Natural killer cell treated with Interleukin-12 subunit alpha and Interleukin-12 subunit beta and Interleukin-15 and Interleukin-18, amount 100 ng/mL, for 72 hours (primary cell): ENCODE measurements around the gene ZNF511. TPM values are rescaled to one million over a fixed set of nuclear protein-coding genes. Genes with fewer than 3 reads are reported as not detected.

Source experiments
- ATAC-seq, 2 donors: fragments of 150-1000 bp; cut with Tn5 transposase in 1 of 2; sonication (Bioruptor Pico), chemical (Tn5 transposase) in 1 of 2; 2 replicates each; pipeline ENCODE4 v1.10.0; 2021
- DNase-seq: peaks from one replicate; pipeline ENCODE4 v3.0.0; 2022; ENCODE audit warnings: low spot score
- H3K27ac Mint-ChIP-seq, 2 donors: 1 replicate in 1 of 2; 2 replicates in 1 of 2; pipeline ENCODE4 v1.8.0; 2022; ENCODE audit warnings: mixed read lengths in 2 of 2, mild to moderate bottlenecking in 1 of 2, moderate library complexity in 1 of 2
- H3K27me3 Mint-ChIP-seq, 2 donors: 1 replicate in 1 of 2; 2 replicates in 1 of 2; pipeline ENCODE4 v1.8.0; 2022; ENCODE audit warnings: mixed read lengths in 2 of 2
- H3K36me3 Mint-ChIP-seq: one replicate; pipeline ENCODE4 v1.8.0; 2022; ENCODE audit warnings: mixed read lengths
- H3K4me1 Mint-ChIP-seq, 2 donors: 1 replicate in 1 of 2; 2 replicates in 1 of 2; pipeline ENCODE4 v1.8.0; 2022; ENCODE audit warnings: low read depth in 2 of 2, mixed read lengths in 2 of 2, mild to moderate bottlenecking in 1 of 2
- H3K4me3 Mint-ChIP-seq: one replicate; pipeline ENCODE4 v1.8.0; 2022; ENCODE audit warnings: mixed read lengths
- H3K9me3 Mint-ChIP-seq: 2 replicates; pipeline ENCODE4 v1.8.0; 2022; ENCODE audit warnings: mixed read lengths
- total RNA-seq, 2 donors: library from RNA; stranded (reverse); gene quantifications; one replicate each; pipeline ENCODE4 v1.2.3, GENCODE V29; 2022

The ZNF511 gene
- total RNA-seq, 2 donors from 2014 or later = 38.1 to 73.2 TPM

DNA sequence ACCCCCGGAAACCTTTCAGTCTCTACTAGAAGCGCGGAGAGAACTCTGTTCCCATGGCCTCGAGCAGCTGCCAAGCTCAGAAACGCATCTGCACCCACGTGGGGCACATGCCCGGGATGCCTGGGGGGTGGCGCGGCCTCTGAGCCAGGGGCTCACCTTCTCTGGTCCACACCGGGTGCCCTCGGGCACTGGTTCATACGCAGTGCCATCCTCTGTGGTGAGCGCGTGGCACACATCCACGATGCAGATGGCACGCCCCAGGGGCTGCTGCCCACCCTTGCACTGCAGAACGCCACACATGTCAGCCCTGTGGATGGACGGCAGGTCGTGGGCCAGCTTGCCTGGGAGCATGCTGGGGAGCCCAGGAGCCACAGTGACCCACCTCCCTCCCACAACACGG lies 38.5 kb upstream of the ZNF511 start:
- Mint-ChIP-seq H3K9me3 (no peaks in the 10 kb centered on the region), H3K4me1 (peaks cover 0 to 8% of the 10 kb centered on the region in 2 donors), H3K4me3 (no peak overlapping the region), H3K36me3 (no peaks in the 10 kb centered on the region), H3K27ac (no peak overlapping the region), H3K27me3 (no peaks in the 10 kb centered on the region)
- ATAC-seq = no peak
- DNase-seq = no peak

DNA sequence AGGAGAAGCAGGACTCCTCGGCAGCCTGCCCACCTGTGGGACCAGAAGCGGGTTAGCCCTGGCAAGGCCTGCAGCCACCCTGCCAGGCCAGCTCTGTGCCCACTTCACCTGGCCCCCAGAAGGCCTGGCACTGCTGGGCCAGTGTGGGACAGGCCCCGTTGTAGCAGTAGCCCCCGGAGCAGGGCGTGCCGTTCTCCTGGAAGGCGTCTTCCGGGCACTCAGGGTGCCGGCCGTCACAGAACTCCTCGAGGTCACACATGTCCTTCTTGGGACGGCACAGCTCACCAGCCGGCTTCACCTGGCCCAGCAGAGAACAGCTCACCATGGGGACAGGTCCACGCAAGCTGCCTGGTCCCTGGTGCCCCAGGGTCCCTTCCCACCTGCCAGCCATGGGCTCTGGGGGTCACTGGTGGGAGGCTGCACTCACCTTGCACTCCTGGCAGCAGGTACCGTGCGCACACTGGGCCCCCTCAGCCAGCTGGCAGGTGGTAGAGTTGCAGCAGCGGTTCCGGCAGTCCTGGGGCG lies 37.9 kb upstream of the ZNF511 start:
- no peaks in the 10 kb centered on the region for H3K9me3 Mint-ChIP-seq
- no peaks in the 10 kb centered on the region for H3K27me3 Mint-ChIP-seq
- H3K27ac Mint-ChIP-seq = no peak overlapping the region
- ATAC-seq (no peak), DNase-seq (no peak)
- no peak overlapping the region for H3K4me3 Mint-ChIP-seq
- H3K36me3 Mint-ChIP-seq = no peaks in the 10 kb centered on the region
- H3K4me1 Mint-ChIP-seq = peaks cover 0 to 2% of the 10 kb centered on the region in 2 donors

DNA sequence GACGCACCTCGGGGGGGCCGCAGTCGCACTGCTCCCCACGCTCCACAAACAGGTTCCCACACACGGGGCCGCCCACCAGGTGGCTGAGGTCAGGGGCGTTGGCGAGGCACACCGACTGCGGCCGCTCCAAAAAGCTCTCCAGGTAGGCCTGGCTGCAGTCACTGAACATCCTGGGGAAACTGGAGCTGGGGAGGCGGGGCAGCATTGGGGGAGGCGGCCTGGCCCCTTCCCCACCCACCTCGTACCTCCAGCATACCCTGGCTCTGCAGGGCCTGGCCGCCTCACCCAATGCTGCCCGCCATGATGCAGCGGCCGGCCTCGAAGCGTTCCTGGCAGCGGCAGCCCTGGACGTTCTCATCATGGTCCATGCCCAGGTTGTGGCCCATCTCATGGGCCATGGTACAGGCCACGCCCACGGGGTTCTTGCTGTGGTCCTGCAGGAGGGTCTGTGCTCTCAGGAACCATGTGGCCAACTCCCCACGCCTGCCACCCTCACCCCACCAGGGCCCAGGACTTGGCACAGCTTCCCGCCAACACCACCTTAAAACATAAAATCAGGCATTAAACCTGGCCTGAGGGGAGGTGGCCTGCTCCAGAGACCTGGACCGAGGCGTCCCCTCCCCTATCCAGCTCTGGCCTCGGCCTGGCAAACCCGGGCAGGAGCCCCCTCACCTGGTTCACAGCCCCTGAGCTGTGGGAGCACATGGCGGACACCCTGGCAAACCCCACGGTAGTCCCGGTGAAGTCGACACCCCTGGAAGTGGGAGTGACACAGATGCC lies 37.0 kb upstream of the ZNF511 start:
- H3K27ac Mint-ChIP-seq = no peak overlapping the region
- H3K27me3 Mint-ChIP-seq = no peaks in the 10 kb centered on the region
- no peaks in the 10 kb centered on the region for H3K4me1 Mint-ChIP-seq
- no peak overlapping the region for H3K4me3 Mint-ChIP-seq
- H3K36me3 Mint-ChIP-seq = no peaks in the 10 kb centered on the region
- no peaks in the 10 kb centered on the region for H3K9me3 Mint-ChIP-seq
- ATAC-seq (no peak), DNase-seq (no peak)

GRCh38 chr10:133272301-133272963 lies 36.3 kb upstream of the ZNF511 start:
- Mint-ChIP-seq H3K4me3 (no peak overlapping the region), H3K27me3 (no peaks in the 10 kb centered on the region), H3K9me3 (no peaks in the 10 kb centered on the region), H3K4me1 (no peaks in the 10 kb centered on the region), H3K27ac (no peak overlapping the region), H3K36me3 (no peaks in the 10 kb centered on the region)
- DNase-seq (no peak), ATAC-seq (no peak)

GRCh38 chr10:133272964-133273420 lies 35.7 kb upstream of the ZNF511 start:
- ATAC-seq (no peak), DNase-seq (no peak)
- peaks cover 1 to 3% of the 10 kb centered on the region in 2 donors for H3K4me1 Mint-ChIP-seq
- H3K4me3 Mint-ChIP-seq = no peak overlapping the region
- H3K27ac Mint-ChIP-seq = no peak overlapping the region
- H3K27me3 Mint-ChIP-seq = no peaks in the 10 kb centered on the region
- H3K36me3 Mint-ChIP-seq = no peaks in the 10 kb centered on the region
- no peaks in the 10 kb centered on the region for H3K9me3 Mint-ChIP-seq

- Mint-ChIP-seq H3K27me3 (no peaks in the 10 kb centered on the region), H3K9me3 (no peaks in the 10 kb centered on the region), H3K36me3 (no peaks in the 10 kb centered on the region), H3K4me1 (peaks cover 8 to 9% of the 10 kb centered on the region in 2 donors), H3K27ac (no peak overlapping the region), H3K4me3 (no peak overlapping the region)
- ATAC-seq (no peak), DNase-seq (no peak)
Measured at GRCh38 chr10:133273534-133274143, 35.1 kb upstream of the ZNF511 start.

DNA sequence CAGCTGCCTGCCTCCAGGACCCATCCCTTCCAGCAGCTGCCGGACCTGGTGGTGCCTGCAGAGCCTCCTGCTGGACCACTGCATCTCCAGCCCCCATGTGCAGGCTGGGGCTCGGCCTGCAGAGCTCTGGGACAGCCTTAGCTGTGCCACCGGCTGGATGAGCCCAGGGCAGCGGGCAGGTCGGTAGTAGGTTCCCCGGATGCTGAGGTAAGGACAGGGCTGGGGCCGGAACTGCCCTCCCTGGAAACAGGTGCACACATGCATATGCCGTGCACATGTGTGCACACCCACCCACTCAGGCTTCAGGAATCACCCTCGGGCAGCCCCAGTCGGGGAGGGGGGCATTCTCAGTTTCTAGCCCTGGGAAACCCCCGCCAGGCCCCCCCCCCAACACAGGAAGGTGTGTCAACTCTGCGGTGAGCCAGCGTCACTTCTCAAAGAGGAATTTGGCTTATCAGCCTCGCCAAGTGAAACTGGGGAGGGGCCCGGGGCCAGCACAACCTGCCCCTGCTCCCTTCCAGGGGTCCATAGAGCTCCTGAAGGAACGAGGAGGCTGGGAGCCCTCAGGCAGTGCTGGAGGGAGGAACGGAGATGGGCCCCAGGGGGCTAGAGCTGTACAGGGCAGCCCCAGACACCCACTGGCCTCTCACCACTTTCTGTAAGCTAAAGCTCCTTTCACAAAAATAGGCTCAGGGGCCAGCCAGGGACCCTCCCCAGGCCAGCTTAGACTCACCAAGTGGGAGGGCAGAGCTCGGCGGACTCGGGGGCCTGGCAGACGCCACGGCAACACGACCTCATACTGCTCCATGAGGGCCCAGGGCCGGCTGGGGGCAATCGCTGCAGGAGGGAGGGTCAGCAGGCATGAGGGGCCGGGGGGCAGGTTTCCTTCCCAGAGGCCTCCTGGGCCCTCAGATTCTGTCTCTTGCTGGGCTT lies 33.7 kb upstream of the ZNF511 start:
- peak overlapping the region; percentile 81 to 83 for H3K27ac Mint-ChIP-seq
- H3K9me3 Mint-ChIP-seq = no peaks in the 10 kb centered on the region
- peak; percentile 39 to 54 for ATAC-seq
- H3K36me3 Mint-ChIP-seq = no peaks in the 10 kb centered on the region
- peaks cover 19 to 23% of the 10 kb centered on the region in 2 donors for H3K4me1 Mint-ChIP-seq
- DNase-seq = peak; percentile 87
- H3K4me3 Mint-ChIP-seq = peak overlapping the region; percentile 83
- H3K27me3 Mint-ChIP-seq = no peaks in the 10 kb centered on the region

DNA sequence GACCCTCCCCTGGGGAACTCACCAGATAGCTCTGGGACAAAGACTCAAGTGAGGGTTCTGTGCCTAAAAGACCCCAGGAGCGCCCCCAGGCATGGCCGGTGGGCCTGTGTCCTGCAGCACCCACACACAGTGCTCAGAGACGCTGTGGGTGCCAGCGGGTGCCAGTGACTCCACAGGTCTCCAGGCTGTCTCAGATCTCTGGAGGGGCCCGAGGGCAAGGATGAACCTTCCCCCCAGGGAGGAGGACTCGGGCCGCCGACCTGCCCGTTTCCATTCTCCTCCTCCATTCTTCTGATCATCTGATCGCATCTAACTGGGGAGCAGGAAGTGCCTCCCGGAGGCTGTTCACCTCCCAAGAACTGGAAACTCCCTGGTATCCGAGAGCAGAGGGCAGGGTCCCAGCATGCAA lies 33.0 kb upstream of the ZNF511 start:
- Mint-ChIP-seq H3K36me3 (no peaks in the 10 kb centered on the region), H3K9me3 (no peaks in the 10 kb centered on the region), H3K27me3 (no peaks in the 10 kb centered on the region), H3K4me3 (peak overlapping the region; percentile 83), H3K4me1 (peaks cover 19 to 23% of the 10 kb centered on the region in 2 donors), H3K27ac (peak overlapping the region; percentile 81 to 83)
- peak; percentile 16 to 34 for ATAC-seq
- DNase-seq = no peak

DNA sequence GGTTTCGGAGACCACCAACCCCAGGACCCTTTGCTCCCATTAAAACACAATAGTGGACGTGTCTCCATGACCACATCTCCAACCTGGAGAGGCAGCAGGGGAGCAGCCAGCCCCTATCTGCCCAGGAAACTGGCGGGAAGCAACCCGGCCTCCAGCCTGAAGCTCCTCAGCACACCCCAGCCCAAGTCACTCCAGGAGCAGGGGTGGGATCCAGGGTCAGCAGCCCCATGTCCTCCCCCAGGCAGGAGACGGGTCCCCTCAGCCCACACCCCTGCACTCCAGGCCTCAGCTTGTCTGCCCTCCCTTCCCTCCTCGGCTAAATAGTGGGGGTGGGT lies 32.6 kb upstream of the ZNF511 start:
- peak overlapping the region; percentile 83 for H3K4me3 Mint-ChIP-seq
- H3K27ac Mint-ChIP-seq = peak overlapping the region; percentile 81 to 83
- DNase-seq = no peak
- H3K4me1 Mint-ChIP-seq = peaks cover 19 to 23% of the 10 kb centered on the region in 2 donors
- H3K36me3 Mint-ChIP-seq = no peaks in the 10 kb centered on the region
- H3K27me3 Mint-ChIP-seq = no peaks in the 10 kb centered on the region
- no peak for ATAC-seq
- no peaks in the 10 kb centered on the region for H3K9me3 Mint-ChIP-seq

DNA sequence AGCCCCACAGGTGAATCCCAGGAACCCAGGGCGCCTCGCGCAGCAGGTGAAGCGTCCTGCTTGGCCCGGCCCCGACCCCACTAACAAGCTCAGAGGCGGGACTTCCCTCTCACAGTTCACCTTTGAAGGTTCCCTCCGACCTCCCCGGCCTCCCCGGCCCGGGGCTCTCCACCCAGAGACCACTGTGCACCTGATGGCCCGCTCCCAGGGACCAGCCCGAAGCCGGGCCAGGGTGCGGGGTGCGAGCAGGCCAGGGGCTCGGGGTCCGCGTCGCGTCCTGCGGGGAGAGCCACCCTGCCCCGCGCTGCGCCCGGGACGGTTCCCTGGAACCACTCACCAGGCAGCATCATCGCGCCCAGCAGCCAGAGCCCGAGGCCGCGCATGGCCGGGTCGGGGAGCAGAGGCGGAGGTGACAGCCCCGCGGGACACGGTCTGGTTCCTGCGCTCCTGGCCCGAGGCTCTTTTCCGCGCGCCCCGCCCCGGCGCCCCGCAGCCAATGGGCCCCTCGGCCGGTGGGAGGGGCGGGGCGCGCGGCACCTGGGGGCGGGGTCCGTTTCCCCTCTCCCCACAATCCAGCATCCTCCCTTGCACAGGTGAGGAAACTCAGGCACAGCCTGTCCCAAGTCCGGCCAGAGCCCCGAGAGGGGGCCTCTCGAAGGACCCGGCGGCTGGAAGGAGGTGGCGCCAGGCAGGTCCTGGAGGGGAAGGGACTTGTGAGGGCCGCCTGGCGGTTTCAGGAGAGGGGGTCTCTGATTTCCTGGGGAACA lies 32.1 kb upstream of the ZNF511 start, which contains the start of gene ADAM8:
ADAM8 (minus strand) TSS at position 434 of the 767 bp plus-strand sequence; CDS start at position 383, 51 bp downstream.
- peak within 1 kb of the TSS; percentile 89 for H3K4me3 Mint-ChIP-seq
- DNase-seq (peak; percentile 82), ATAC-seq (peak; percentile 51 to 63)
- H3K36me3 Mint-ChIP-seq = no peaks in the 10 kb centered on the region
- peaks cover 19 to 23% of the 10 kb centered on the region in 2 donors for H3K4me1 Mint-ChIP-seq
- peak within 1 kb of the TSS; percentile 93 to 95 for H3K27ac Mint-ChIP-seq
- H3K27me3 Mint-ChIP-seq = no peaks in the 10 kb centered on the region
- H3K9me3 Mint-ChIP-seq = no peaks in the 10 kb centered on the region

GRCh38 chr10:133277277-133277992 lies 31.3 kb upstream of the ZNF511 start:
- H3K4me1 Mint-ChIP-seq = peaks cover 21 to 23% of the 10 kb centered on the region in 2 donors
- DNase-seq = no peak
- H3K4me3 Mint-ChIP-seq = peak overlapping the region; percentile 89
- H3K27ac Mint-ChIP-seq = peak overlapping the region; percentile 93 to 95
- H3K9me3 Mint-ChIP-seq = no peaks in the 10 kb centered on the region
- no peaks in the 10 kb centered on the region for H3K36me3 Mint-ChIP-seq
- H3K27me3 Mint-ChIP-seq = no peaks in the 10 kb centered on the region
- ATAC-seq = no peak

DNA sequence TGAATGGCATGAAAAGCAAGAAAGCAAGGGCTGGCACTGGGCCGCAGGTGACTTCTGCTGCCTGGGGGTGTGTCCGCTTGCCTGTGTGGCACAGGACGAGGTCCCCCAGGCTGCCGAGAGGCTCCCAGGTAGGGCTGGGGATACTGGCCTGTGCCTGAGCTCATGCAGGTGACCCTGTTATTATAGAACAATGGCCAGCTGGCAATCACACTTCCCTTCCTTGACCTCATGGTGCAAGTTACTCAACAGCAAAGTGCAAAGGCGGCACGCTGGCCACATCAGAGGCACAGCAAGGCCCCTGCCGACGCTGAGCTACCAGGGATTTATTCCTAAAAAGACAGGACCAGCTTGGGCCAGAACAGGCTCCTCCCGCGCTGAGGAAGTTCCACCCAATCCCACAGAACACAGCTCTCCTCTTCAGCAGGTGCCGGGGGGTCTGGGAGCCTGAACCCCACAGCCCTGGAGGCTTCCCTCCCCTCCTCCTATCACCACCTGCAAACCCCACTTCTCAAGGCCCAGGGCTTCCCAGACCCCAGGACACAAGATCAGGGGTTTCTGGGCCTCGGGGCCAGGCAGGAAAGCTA lies 30.6 kb upstream of the ZNF511 start:
- Mint-ChIP-seq H3K4me3 (peak overlapping the region; percentile 89), H3K27ac (peak overlapping the region; percentile 93 to 95), H3K9me3 (no peaks in the 10 kb centered on the region), H3K36me3 (no peaks in the 10 kb centered on the region), H3K27me3 (no peaks in the 10 kb centered on the region), H3K4me1 (peaks cover 21 to 23% of the 10 kb centered on the region in 2 donors)
- DNase-seq (no peak), ATAC-seq (no peak)
